Ovary (tissue), 9 donors: Measurements from ENCODE around the gene DCUN1D4. TPM values are rescaled to one million over a fixed set of nuclear protein-coding genes. Genes with fewer than 3 reads are reported as not detected.

Experiments used
- DNase-seq, 5 donors: peaks; one replicate each; pipeline ENCODE4 v3.0.0-alpha.2; 2019 to 2020
- H3K27ac ChIP-seq, 2 donors: fragments of 200-600 bp; one replicate each; pipeline versions ENCODE4 v1.5.1 to v1.8.0; 2019 to 2022
- H3K27me3 ChIP-seq: fragments of 200-600 bp; one replicate; pipeline ENCODE4 v1.8.0; 2022
- H3K36me3 ChIP-seq: fragments of 200-600 bp; sonication (generic); one replicate; pipeline ENCODE4 v1.5.1; 2019
- H3K4me1 ChIP-seq: one replicate; pipeline ENCODE4 v1.8.1; 2013; ENCODE audit warnings: mild to moderate bottlenecking, moderate library complexity; ENCODE audit not compliant: insufficient read depth
- H3K4me3 ChIP-seq: fragments of 200-600 bp; sonication (generic); one replicate; pipeline ENCODE4 v1.5.1; 2017
- H3K9me3 ChIP-seq, 2 donors: fragments of 200-600 bp in 1 of 2; sonication (generic) in 1 of 2; one replicate each; pipeline versions ENCODE4 v1.5.1 to v1.8.1; 2013 to 2019; ENCODE audit warnings: mild to moderate bottlenecking in 1 of 2, moderate library complexity in 1 of 2
- CTCF ChIP-seq, 3 donors: fragments of 450-650 bp in 2 of 3; fragments of 200-600 bp in 1 of 3; IDR thresholded peaks; one replicate each; pipeline versions ENCODE4 v1.5.1 to v1.8.0; 2016 to 2022; ENCODE audit warnings: antibody characterized with exemption in 3 of 3, mild to moderate bottlenecking in 1 of 3
- EP300 ChIP-seq: sonication (generic); formaldehyde crosslinking; IDR thresholded peaks from one replicate; pipeline ENCODE4 v1.6.1; 2017; ENCODE audit warnings: antibody characterized with exemption
- POLR2A ChIP-seq: fragments of 450-650 bp; IDR thresholded peaks from one replicate; pipeline ENCODE4 v1.6.1; 2017; ENCODE audit warnings: antibody characterized with exemption, mild to moderate bottlenecking, moderate library complexity
- whole genome bisulfite sequencing, 3 donors: extraction: QIAGEN DNeasy Blood & Tissue Kit in 1 of 3; methylation state at CpG; one replicate each; pipeline versions ENCODE4 v1.1.5 to v1.1.7; 2013 to 2017; 5-methylcytosine and 5-hydroxymethylcytosine counted together
- intact Hi-C, 4 donors: fragments of 100-400 bp; cut with DNase I; formaldehyde crosslinking; loops; one replicate each; pipeline versions ENCODE4 v1.11.0 to v1.15.1; 2022 to 2023
- polyA plus RNA-seq, 2 donors: library from polyadenylated mRNA; stranded (reverse); fragments of 200-250 nt in 1 of 2; fragments of 350-450 nt in 1 of 2; fragmentation: Illumina TruSeq in 1 of 2; extraction: RNeasy Lipid Tissue Mini Kit (QIAGEN cat#74804) in 1 of 2; gene quantifications; one replicate each; pipeline ENCODE4 v1.2.3, GENCODE V29; 2013 to 2014
- total RNA-seq, 7 donors: library from RNA; depleted of rRNA in 2 of 7; stranded (reverse); fragments of >200 nt in 2 of 7; fragmentation: NEBNext Ultra II Directional in 3 of 7; extraction: Animal tissue kit (Norgen Biotek cat#: 25700) in 3 of 7; gene quantifications; one replicate each; pipeline versions ENCODE4 v1.1.0 to v1.2.4, GENCODE V29; 2016 to 2023
- donor health status: DM: no; HTN: no; CAD: no; lungs with moderate emphysema.
- donor health status: DM: no; HTN: no; CAD: no.
- donor health status: Bipolar disorder and iron deficiency.
- donor health status: DM: yes; HTN: yes; CAD: no.
- donor health status: DM: no; HTN: no; CAD: no.
- donor health status: DM: yes; HTN: yes; CAD: no.

The DCUN1D4 gene
- total and polyA plus RNA-seq, 9 donors, result 20.7 to 102 (median 71.8) TPM

- Histone ChIP-seq H3K36me3 (no peaks in the 10 kb centered on the region), H3K4me1 (no peaks in the 10 kb centered on the region), H3K27me3 (no peaks in the 10 kb centered on the region), H3K4me3 (no peak overlapping the region), H3K9me3 (no peaks in the 10 kb centered on the region), H3K27ac (no peak overlapping the region)
- intact Hi-C loops, result loop anchor here in 1 of 4 donors (10.0 kb wide), 1 partner anchor 108 kb away; no protein-coding TSS in a partner anchor
- no peak for DNase-seq
- 54 to 73% (median 66%) methylated on average over 7 of the region's 7 CpGs for WGBS, 3 donors
- TF ChIP-seq CTCF (IDR thresholded peaks at IDR 0.05), result no peak
- no peak for TF ChIP-seq EP300
- TF ChIP-seq POLR2A, result no peak
These were observed 63.4 kb downstream of the DCUN1D4 start for GRCh38 chr4:51906167-51906958.

- no peak overlapping the region for H3K27ac ChIP-seq
- intact Hi-C loops, result loop anchor here in 1 of 4 donors (10.0 kb wide), 1 partner anchor 108 kb away; no protein-coding TSS in a partner anchor
- 33 to 47% (median 38%) methylated on average over 3 of the region's 3 CpGs for WGBS, 3 donors
These were observed 64.2 kb downstream of the DCUN1D4 start for GRCh38 chr4:51907006-51907669.

GRCh38 chr4:51909236-51909703, 66.3 kb downstream of the DCUN1D4 start:
- no peak overlapping the region for H3K4me3 ChIP-seq
- WGBS, 3 donors, result 94 to 97% (median 96%) methylated on average over 7 of the region's 7 CpGs
- no peak for TF ChIP-seq CTCF (IDR thresholded peaks at IDR 0.05)
- no peak for TF ChIP-seq POLR2A
- TF ChIP-seq EP300, result no peak
- intact Hi-C loops, result loop anchor here in 1 of 4 donors (10.0 kb wide), 1 partner anchor 106 kb away; no protein-coding TSS in a partner anchor
- no peaks in the 10 kb centered on the region for H3K9me3 ChIP-seq
- no peak for DNase-seq
- H3K27me3 ChIP-seq, result no peaks in the 10 kb centered on the region
- H3K4me1 ChIP-seq, result no peaks in the 10 kb centered on the region
- no peak overlapping the region for H3K27ac ChIP-seq
- no peaks in the 10 kb centered on the region for H3K36me3 ChIP-seq

More at GRCh38 chr4:51907006-51907669, 64.2 kb downstream of the DCUN1D4 start:
- no peaks in the 10 kb centered on the region for H3K9me3 ChIP-seq
- no peaks in the 10 kb centered on the region for H3K36me3 ChIP-seq
- no peak for DNase-seq
- H3K4me1 ChIP-seq, result no peaks in the 10 kb centered on the region
- H3K27me3 ChIP-seq, result no peaks in the 10 kb centered on the region
- no peak overlapping the region for H3K4me3 ChIP-seq
- no peak for TF ChIP-seq POLR2A
- no peak for TF ChIP-seq CTCF (IDR thresholded peaks at IDR 0.05)

- H3K27ac ChIP-seq, result no peak overlapping the region
- H3K4me3 ChIP-seq, result no peak overlapping the region
- H3K36me3 ChIP-seq, result no peaks in the 10 kb centered on the region
- H3K9me3 ChIP-seq, result no peaks in the 10 kb centered on the region
- H3K4me1 ChIP-seq, result no peaks in the 10 kb centered on the region
- intact Hi-C loops, result no loop called here
- no peaks in the 10 kb centered on the region for H3K27me3 ChIP-seq
- no peak for DNase-seq
- 80 to 91% (median 89%) methylated on average over 6 of the region's 6 CpGs for WGBS, 3 donors
- TF ChIP-seq CTCF (IDR thresholded peaks at IDR 0.05) (no peak), POLR2A (no peak), EP300 (no peak)
These were observed 75.3 kb downstream of the DCUN1D4 start for GRCh38 chr4:51918251-51918650.
